Glomerular visceral epithelial cell (primary cell): Measurements from ENCODE around the gene ARHGAP31.
"Not testable (repeated sequence)": the region's sequence is repeated elsewhere in the genome, so short reads cannot be mapped to it uniquely, and the experiment has no call there.

ENCODE experiments used
- DNase-seq: peaks from one replicate; pipeline ENCODE4 v3.0.0-alpha.2; 2016; ENCODE audit errors: extremely low spot score

The ARHGAP31 gene, protein sequence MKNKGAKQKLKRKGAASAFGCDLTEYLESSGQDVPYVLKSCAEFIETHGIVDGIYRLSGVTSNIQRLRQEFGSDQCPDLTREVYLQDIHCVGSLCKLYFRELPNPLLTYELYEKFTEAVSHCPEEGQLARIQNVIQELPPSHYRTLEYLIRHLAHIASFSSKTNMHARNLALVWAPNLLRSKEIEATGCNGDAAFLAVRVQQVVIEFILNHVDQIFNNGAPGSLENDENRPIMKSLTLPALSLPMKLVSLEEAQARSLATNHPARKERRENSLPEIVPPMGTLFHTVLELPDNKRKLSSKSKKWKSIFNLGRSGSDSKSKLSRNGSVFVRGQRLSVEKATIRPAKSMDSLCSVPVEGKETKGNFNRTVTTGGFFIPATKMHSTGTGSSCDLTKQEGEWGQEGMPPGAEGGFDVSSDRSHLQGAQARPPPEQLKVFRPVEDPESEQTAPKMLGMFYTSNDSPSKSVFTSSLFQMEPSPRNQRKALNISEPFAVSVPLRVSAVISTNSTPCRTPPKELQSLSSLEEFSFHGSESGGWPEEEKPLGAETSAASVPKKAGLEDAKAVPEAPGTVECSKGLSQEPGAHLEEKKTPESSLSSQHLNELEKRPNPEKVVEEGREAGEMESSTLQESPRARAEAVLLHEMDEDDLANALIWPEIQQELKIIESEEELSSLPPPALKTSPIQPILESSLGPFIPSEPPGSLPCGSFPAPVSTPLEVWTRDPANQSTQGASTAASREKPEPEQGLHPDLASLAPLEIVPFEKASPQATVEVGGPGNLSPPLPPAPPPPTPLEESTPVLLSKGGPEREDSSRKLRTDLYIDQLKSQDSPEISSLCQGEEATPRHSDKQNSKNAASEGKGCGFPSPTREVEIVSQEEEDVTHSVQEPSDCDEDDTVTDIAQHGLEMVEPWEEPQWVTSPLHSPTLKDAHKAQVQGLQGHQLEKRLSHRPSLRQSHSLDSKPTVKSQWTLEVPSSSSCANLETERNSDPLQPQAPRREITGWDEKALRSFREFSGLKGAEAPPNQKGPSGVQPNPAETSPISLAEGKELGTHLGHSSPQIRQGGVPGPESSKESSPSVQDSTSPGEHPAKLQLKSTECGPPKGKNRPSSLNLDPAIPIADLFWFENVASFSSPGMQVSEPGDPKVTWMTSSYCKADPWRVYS (N-terminal part only)

GRCh38 chr3:119293871-119294695, at the start of gene ARHGAP31:
TSS of gene ARHGAP31 (plus strand) at chr3:119294383. CDS start at chr3:119294905, 522 bp downstream.
- peak; percentile 64 for DNase-seq

DNA sequence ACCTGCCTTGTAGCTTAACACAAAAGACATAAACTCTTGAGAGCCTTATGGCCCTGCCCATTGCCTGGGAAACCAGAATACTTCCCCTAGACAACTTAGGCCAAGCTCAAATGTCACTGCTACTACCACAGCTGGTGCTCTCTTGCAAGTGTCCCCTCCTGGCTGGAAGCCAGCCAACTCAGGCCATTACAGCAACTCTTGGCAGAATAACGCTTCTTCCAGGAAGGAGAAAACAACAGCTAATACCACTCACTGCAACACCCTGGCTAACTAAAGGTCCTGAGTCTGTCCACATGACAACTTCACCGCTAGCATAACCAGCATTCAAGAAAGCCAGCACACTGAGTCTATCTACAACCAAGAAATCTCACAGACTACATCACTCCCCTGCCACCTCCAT, 48.4 kb upstream of the ARHGAP31 start:
- DNase-seq = no peak

DNA sequence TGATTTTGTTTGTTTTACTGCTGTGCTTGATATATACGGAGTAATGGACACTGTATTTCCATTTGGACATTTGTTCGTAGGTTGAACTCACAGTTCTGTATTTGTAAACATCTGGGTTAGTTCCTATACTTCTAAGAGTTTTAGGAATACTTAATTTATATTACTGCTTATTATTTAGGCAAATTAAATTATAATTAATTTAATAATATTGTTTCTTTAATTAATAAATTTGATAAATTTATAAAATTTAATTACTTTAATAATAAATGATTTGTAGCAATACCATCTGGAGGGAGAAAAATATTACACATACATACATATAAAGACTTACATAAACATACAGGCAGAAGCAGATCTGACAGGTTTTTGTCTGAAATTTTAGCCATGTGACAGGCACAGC, 39.0 kb upstream of the ARHGAP31 start:
- DNase-seq = no peak

DNA sequence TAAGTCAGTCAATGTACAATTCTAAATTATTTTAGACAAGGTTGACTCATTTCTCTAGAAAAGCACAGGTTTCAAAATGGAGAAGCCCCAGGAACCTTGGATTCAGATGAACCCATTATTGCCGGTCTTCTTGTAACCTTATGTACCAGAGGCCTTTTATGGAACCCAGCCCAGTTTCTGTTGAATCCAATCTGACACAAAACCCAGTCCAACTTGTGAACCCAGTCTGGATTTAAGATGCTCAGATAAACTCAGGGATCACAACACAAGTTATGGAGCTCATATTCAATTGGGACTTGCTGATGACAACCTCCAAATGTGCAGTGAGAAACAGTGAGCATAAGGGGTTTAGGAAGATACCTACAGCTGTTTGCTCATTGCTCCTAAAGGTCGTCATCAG, 37.1 kb upstream of the ARHGAP31 start:
- DNase-seq = no peak

DNA sequence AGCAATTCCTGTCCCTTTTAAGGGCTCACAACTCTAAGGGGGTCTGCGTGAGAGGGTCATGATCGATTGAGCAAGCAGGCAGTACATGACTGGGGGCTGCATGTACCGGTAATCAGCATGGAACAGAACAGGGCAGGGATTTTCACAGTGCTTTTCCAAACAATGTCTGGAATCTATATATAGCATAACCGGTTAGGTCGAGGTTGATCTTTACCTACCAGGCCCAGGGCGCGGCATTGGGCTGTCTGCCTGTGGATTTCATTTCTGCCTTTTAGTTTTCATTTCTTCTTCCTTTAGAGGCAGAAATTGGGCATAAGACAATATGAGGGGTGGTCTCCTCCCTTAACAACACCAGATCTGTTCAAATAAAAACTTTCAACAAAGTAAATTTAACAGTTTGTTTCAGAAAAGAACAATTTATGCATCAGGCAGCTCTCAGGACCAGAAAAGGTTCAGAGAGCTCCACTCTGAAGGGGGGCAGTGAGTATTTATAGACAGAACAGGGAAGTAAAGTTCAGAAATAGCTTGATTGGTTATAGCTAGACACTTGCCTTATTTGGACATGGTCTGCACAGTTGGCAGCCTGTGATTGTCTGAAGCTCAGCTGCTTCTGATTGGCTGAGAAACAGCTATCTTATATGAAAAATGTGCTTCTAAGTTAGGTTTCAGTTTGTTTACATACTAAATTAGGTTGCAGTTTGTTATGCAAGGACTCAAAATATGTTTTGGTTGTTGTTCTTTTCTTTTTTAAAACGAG, 36.4 kb upstream of the ARHGAP31 start:
- DNase-seq = no peak

GRCh38 chr3:119258915-119259314, 35.3 kb upstream of the ARHGAP31 start:
- no peak for DNase-seq

- no peak for DNase-seq
These were observed 34.4 kb upstream of the ARHGAP31 start for GRCh38 chr3:119259821-119260220.

- no peak for DNase-seq
These were observed 33.1 kb upstream of the ARHGAP31 start for GRCh38 chr3:119261055-119261454.

DNA sequence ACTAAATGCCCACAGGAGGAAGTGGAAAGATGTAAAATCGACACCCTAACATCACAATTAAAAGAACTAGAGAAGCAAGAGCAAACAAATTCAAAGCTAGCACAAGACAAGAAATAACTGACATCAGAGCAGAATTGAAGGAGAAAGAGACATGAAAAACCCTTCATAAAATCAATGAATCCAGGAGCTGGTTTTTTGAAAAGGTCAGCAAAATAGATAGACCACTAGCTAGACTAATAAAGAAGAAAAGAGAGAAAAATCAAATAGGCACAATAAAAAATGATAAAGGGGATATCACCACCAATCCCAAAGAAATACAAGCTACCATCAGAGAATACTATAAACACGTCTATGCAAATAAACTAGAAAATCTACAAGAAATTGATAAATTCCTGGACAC, 24.0 kb upstream of the ARHGAP31 start:
- DNase-seq = not testable (repeated sequence)

GRCh38 chr3:119276680-119277079, 17.5 kb upstream of the ARHGAP31 start:
- DNase-seq = no peak

- no peak for DNase-seq
These were observed 15.1 kb upstream of the ARHGAP31 start for GRCh38 chr3:119279101-119279554.

DNA sequence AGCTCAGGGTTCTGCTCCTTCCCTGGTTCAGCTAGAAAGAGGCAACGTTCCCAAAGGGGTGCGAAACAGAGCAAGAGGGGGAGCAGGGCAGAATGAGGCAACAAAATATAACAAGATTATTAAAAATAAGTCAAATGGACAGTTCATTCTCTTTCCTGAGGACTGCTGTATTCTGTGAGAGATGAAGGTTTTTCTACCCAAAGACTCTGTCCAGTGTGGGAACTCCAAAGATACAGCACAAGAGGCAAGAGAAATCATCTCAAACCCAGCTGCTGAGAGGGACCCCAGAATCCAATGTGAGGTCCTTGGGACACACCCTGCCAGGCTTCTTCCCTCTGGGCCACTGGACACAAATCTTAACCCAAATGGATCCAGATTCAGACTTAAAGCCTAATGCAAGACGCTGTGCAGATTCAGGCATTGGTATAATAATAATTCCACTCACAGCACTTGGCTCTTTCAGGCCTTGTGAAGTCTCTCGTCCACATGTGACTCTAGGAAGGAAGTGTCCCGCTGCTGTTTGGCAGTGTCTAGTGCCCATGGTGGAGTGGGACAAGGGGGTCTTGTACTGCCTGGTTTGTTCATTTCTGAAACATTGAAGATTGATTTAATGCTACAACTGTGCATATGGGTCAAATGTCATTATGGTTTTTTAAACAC, 14.5 kb upstream of the ARHGAP31 start:
- DNase-seq = no peak

DNA sequence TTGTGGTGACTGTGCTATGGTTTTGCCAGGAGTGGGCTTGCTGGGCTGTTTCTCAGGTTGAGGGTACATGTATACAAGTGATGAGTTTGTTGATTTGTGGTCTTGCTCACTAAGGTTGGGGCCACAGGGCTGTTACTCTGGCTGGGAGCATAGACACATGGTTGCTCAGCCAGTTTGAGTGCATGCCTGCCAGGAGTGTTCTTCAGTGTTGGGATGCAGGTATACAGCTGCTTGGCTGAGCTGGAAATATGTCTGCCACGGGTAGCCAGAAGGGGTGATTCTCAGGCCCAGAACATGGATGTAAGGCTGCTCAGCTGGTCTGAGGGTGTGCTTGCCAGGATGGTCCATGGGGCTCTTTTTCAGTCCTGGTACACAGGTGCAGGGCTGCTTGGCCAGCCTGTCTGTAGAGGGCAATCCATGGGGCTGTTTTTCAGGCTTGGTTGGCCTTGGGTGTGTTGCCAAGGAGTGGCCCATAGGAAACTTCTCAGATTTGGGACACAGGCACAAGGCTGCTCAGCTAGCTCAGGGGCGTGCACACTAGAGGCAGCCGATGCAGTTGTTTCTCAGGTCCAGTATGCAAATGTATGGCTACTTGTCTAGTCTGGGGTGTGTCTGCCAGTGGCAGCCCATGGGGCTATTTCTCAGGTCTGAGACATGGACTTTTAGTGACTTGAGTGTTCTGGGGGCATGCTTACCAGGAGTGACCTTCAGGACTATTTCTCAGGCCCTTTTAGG, 5.3 kb upstream of the ARHGAP31 start:
- DNase-seq = no peak

DNA sequence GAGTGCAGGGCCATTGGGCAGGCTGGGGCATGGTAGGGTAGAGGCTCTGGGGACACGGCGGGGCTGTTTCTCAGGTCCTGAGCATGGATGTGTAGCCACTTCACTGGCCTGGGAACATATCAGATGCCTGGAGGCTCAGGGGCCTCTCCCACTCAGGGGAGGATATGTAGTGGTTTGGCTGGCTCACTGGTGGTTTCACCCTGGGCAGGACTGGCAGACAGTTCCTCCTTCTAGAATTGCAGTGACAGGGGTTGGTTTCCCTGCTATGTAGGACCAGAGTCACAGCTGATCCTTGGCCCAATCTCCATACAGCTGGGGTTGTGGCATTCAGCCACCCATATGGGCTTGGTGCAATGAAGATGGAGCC, 4.8 kb upstream of the ARHGAP31 start:
- no peak for DNase-seq

- DNase-seq = no peak
These were observed 3.6 kb upstream of the ARHGAP31 start for GRCh38 chr3:119290613-119291012.

GRCh38 chr3:119291062-119291700, 3.0 kb upstream of the ARHGAP31 start:
- no peak for DNase-seq

DNA sequence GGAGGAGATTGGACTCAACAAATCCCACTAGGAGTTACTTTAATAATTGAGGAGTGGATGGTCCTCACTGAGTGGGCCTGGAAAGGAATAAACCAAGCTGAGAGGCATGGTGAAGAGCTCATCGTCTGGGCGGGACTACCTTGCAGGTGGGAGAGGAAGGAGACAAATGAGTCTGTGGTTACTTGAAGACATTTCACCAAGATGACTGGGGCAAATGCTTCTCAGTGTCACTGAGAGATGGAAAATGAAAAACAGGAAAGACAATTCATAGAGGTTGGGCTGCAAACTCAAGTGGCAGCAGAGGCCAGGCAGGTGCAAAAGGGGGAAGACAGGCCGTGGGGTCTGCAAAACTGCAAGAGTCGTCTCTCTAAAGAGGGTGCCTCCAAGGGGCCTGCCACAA, 1.5 kb upstream of the ARHGAP31 start:
- no peak for DNase-seq

DNA sequence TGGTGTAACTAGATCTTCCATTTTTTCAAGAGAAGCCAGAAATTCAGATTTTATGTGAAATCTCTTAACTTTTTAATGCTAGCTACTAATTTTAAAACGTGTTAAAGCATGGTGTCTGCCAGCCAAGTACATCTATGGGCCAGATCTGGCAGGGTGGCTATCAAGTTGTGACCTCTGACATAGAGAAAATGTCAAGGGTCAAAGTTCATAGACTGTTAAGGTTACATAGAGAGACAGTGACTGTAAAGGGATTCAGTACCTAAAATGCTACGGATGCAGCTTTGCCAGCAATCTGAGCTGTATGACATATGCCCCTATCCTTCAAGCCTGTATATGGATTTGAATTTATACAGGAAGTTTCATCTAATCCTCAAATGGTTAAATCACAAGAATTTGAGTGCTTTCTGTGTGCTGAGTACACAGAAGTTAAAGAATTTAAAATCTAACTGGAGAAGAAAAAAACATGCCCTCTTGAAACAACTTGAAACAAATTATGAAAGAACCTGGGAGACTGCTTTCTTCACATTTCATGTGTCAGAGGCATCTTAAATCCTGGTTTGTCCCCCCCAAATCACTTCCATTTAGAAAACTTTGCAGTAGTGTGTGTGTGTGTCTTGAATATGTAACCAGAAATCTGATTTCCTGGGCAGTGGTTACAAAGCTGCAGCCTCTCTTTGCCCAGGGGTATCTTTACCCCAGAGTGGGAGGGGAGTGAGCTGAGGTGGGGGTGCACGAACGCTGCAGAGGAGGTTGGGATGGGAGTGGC, 895 bp upstream of the ARHGAP31 start:
- DNase-seq = peak; percentile 39
